ENCODE measurements around the gene ZNF189.

ZNF189 gene

GRCh38 chr9:101354143-101354764 lies 44.4 kb upstream of the ZNF189 start:
- Histone ChIP-seq H3K27ac (ENCODE audit: low read length) (no peak overlapping the region), H3K4me1 (ENCODE audit: low read length) (no peaks in the 10 kb centered on the region)

GRCh38 chr9:101354765-101355708 lies 43.6 kb upstream of the ZNF189 start:
- no peaks in the 10 kb centered on the region for H3K36me3 ChIP-seq (replicated peaks; ENCODE audit: low read depth, low read length)
- H3K9ac ChIP-seq (ENCODE audit: low read length): no peak overlapping the region
- H3K79me2 ChIP-seq (ENCODE audit: low read length): no peaks in the 10 kb centered on the region
- H2AFZ ChIP-seq (ENCODE audit: low read depth, low read length): no peak overlapping the region
- no peak for TF ChIP-seq CTCF (IDR thresholded peaks at IDR 0.05; ENCODE audit: low read depth, low read length)
- no peak for TF ChIP-seq EZH2phosphoT487 (IDR thresholded peaks at IDR 0.05; ENCODE audit: low read depth)
- H4K20me1 ChIP-seq (ENCODE audit: insufficient read depth, low read length): no peaks in the 10 kb centered on the region
- no peaks in the 10 kb centered on the region for H3K9me3 ChIP-seq (ENCODE audit: insufficient read depth, low read length)
- no peak overlapping the region for H3K4me3 ChIP-seq (ENCODE audit: low read length)
- H3K4me1 ChIP-seq (ENCODE audit: low read length): no peaks in the 10 kb centered on the region
- H3K27ac ChIP-seq (ENCODE audit: low read length): no peak overlapping the region
- H3K4me2 ChIP-seq (ENCODE audit: low read length): no peak overlapping the region
- no peaks in the 10 kb centered on the region for H3K27me3 ChIP-seq (ENCODE audit: low read depth, low read length)

More at GRCh38 chr9:101354143-101354764, 44.4 kb upstream of the ZNF189 start:
- Histone ChIP-seq H3K4me3 (ENCODE audit: low read length) (no peak overlapping the region), H3K36me3 (replicated peaks; ENCODE audit: low read depth, low read length) (no peaks in the 10 kb centered on the region), H2AFZ (ENCODE audit: low read depth, low read length) (no peak overlapping the region), H3K9ac (ENCODE audit: low read length) (no peak overlapping the region), H4K20me1 (ENCODE audit: insufficient read depth, low read length) (no peaks in the 10 kb centered on the region), H3K79me2 (ENCODE audit: low read length) (no peaks in the 10 kb centered on the region), H3K27me3 (ENCODE audit: low read depth, low read length) (no peaks in the 10 kb centered on the region), H3K4me2 (ENCODE audit: low read length) (no peak overlapping the region), H3K9me3 (ENCODE audit: insufficient read depth, low read length) (no peaks in the 10 kb centered on the region)
- no peak for TF ChIP-seq EZH2phosphoT487 (IDR thresholded peaks at IDR 0.05; ENCODE audit: low read depth)
- no peak for TF ChIP-seq CTCF (IDR thresholded peaks at IDR 0.05; ENCODE audit: low read depth, low read length)

GRCh38 chr9:101356619-101357018 lies 42.0 kb upstream of the ZNF189 start:
- no peak overlapping the region for H2AFZ ChIP-seq (ENCODE audit: low read depth, low read length)
- no peak overlapping the region for H3K4me3 ChIP-seq (ENCODE audit: low read length)
- H3K27ac ChIP-seq (ENCODE audit: low read length): no peak overlapping the region
- H3K36me3 ChIP-seq (replicated peaks; ENCODE audit: low read depth, low read length): no peaks in the 10 kb centered on the region
- H3K9me3 ChIP-seq (ENCODE audit: insufficient read depth, low read length): no peaks in the 10 kb centered on the region
- H3K4me1 ChIP-seq (ENCODE audit: low read length): no peaks in the 10 kb centered on the region
- no peak overlapping the region for H3K9ac ChIP-seq (ENCODE audit: low read length)
- no peak for TF ChIP-seq EZH2phosphoT487 (IDR thresholded peaks at IDR 0.05; ENCODE audit: low read depth)
- no peak for TF ChIP-seq CTCF (IDR thresholded peaks at IDR 0.05; ENCODE audit: low read depth, low read length)
- H3K4me2 ChIP-seq (ENCODE audit: low read length): no peak overlapping the region
- no peaks in the 10 kb centered on the region for H3K27me3 ChIP-seq (ENCODE audit: low read depth, low read length)
- no peaks in the 10 kb centered on the region for H3K79me2 ChIP-seq (ENCODE audit: low read length)
- no peaks in the 10 kb centered on the region for H4K20me1 ChIP-seq (ENCODE audit: insufficient read depth, low read length)

GRCh38 chr9:101359679-101360078 lies 39.0 kb upstream of the ZNF189 start:
- H2AFZ ChIP-seq (ENCODE audit: low read depth, low read length): no peak overlapping the region

More at GRCh38 chr9:101359679-101360078, 39.0 kb upstream of the ZNF189 start:
- Histone ChIP-seq H3K4me2 (ENCODE audit: low read length) (no peak overlapping the region), H3K27me3 (ENCODE audit: low read depth, low read length) (no peaks in the 10 kb centered on the region), H3K27ac (ENCODE audit: low read length) (no peak overlapping the region), H3K9me3 (ENCODE audit: insufficient read depth, low read length) (no peaks in the 10 kb centered on the region), H3K4me3 (ENCODE audit: low read length) (no peak overlapping the region), H3K4me1 (ENCODE audit: low read length) (no peaks in the 10 kb centered on the region), H4K20me1 (ENCODE audit: insufficient read depth, low read length) (no peaks in the 10 kb centered on the region), H3K36me3 (replicated peaks; ENCODE audit: low read depth, low read length) (no peaks in the 10 kb centered on the region), H3K79me2 (ENCODE audit: low read length) (no peaks in the 10 kb centered on the region), H3K9ac (ENCODE audit: low read length) (no peak overlapping the region)
- no peak for TF ChIP-seq CTCF (IDR thresholded peaks at IDR 0.05; ENCODE audit: low read depth, low read length)
- TF ChIP-seq EZH2phosphoT487 (IDR thresholded peaks at IDR 0.05; ENCODE audit: low read depth): no peak

All from OCI-LY3 (cell line).